Measurements from ENCODE around the gene WDR45B.
A peak's percentile ranks its signal among the peaks of the same experiment; 100 is the strongest.

GRCh38 chr17:82642022-82642421, 6.2 kb downstream of the WDR45B start:
- no peak for TF ChIP-seq CTCF (IDR thresholded peaks at IDR 0.05 in 8 of 11, conservative IDR thresholded peaks at IDR 0.05 in 3 of 11)
- TF ChIP-seq POLR2AphosphoS5 (IDR thresholded peaks at IDR 0.05) = peak in 1 of 3 donors; percentile 23

All from spleen (tissue), 7 donors.